Liver (tissue), 9 donors: ENCODE measurements around the gene MRC2. TPM values are rescaled to one million over a fixed set of nuclear protein-coding genes. Genes with fewer than 3 reads are reported as not detected.

Experiments used
- DNase-seq: peaks from one replicate; pipeline ENCODE4 v3.0.0-alpha.2; 2017; ENCODE audit warnings: low spot score
- H3K27ac ChIP-seq, 2 donors: one replicate each; pipeline ENCODE4 v1.7.0; 2013; ENCODE audit warnings: inconsistent platforms in 2 of 2, low read length in 2 of 2, control low read depth in 1 of 2, low read depth in 1 of 2, mild to moderate bottlenecking in 1 of 2
- H3K27me3 ChIP-seq, 4 donors: one replicate each; pipeline versions ENCODE4 v1.6.1 to v1.7.0; 2013; ENCODE audit warnings: low read length in 3 of 4, inconsistent platforms in 1 of 4, mild to moderate bottlenecking in 1 of 4, moderate library complexity in 1 of 4; ENCODE audit not compliant: control insufficient read depth in 4 of 4, insufficient read depth in 4 of 4
- H3K36me3 ChIP-seq, 4 donors: one replicate each; pipeline versions ENCODE4 v1.6.1 to v1.7.0; 2013; ENCODE audit warnings: low read length in 3 of 4, mild to moderate bottlenecking in 3 of 4, low read depth in 1 of 4, moderate library complexity in 1 of 4; ENCODE audit not compliant: control insufficient read depth in 4 of 4, insufficient read depth in 3 of 4
- H3K4me1 ChIP-seq, 4 donors: one replicate each; pipeline versions ENCODE4 v1.6.1 to v1.7.0; 2013; ENCODE audit warnings: low read length in 3 of 4, mild to moderate bottlenecking in 3 of 4, moderate library complexity in 1 of 4; ENCODE audit not compliant: control insufficient read depth in 4 of 4, insufficient read depth in 4 of 4
- H3K4me3 ChIP-seq, 3 donors: one replicate each; pipeline versions ENCODE4 v1.6.1 to v1.7.0; 2013; ENCODE audit warnings: low read length in 3 of 3, control low read depth in 1 of 3, low read depth in 1 of 3, mild to moderate bottlenecking in 1 of 3
- H3K9ac ChIP-seq, 2 donors: one replicate each; pipeline ENCODE4 v1.7.0; 2013; ENCODE audit warnings: low read length in 2 of 2, mild to moderate bottlenecking in 2 of 2, moderate library complexity in 2 of 2, control low read depth in 1 of 2, low read depth in 1 of 2
- H3K9me3 ChIP-seq, 4 donors: one replicate each; pipeline versions ENCODE4 v1.6.1 to v1.7.0; 2013; ENCODE audit warnings: low read length in 3 of 4; ENCODE audit not compliant: control insufficient read depth in 4 of 4
- EGR1 ChIP-seq, 2 donors: IDR thresholded peaks; 2 replicates each; pipeline ENCODE4 v1.6.1; 2016 to 2018; ENCODE audit warnings: antibody characterized with exemption in 2 of 2, low read depth in 2 of 2
- FOXA1 ChIP-seq: IDR thresholded peaks from 2 replicates; pipeline ENCODE4 v1.6.1; 2016; ENCODE audit warnings: antibody characterized with exemption
- FOXA2 ChIP-seq: IDR thresholded peaks from 2 replicates; pipeline ENCODE4 v1.6.1; 2016; ENCODE audit warnings: antibody characterized with exemption
- GABPA ChIP-seq, 2 donors: IDR thresholded peaks in 1 of 2; conservative IDR thresholded peaks in 1 of 2; 2 replicates each; pipeline ENCODE4 v1.6.1; 2016; ENCODE audit warnings: antibody characterized with exemption in 2 of 2, mild to moderate bottlenecking in 1 of 2, moderate library complexity in 1 of 2
- HNF4G ChIP-seq: IDR thresholded peaks from 2 replicates; pipeline ENCODE4 v1.6.1; 2016; ENCODE audit warnings: antibody characterized with exemption
- MAX ChIP-seq: IDR thresholded peaks from 2 replicates; pipeline ENCODE4 v1.6.1; 2016; ENCODE audit warnings: antibody characterized with exemption
- NR2F2 ChIP-seq: IDR thresholded peaks from 2 replicates; pipeline ENCODE4 v1.6.1; 2016; ENCODE audit warnings: antibody characterized with exemption
- RAD21 ChIP-seq, 2 donors: IDR thresholded peaks; 2 replicates each; pipeline ENCODE4 v1.6.1; 2016; ENCODE audit warnings: antibody characterized with exemption in 2 of 2, mild to moderate bottlenecking in 2 of 2
- SP1 ChIP-seq: IDR thresholded peaks from 2 replicates; pipeline ENCODE4 v1.6.1; 2018; ENCODE audit warnings: antibody characterized with exemption, mild to moderate bottlenecking
- YY1 ChIP-seq: IDR thresholded peaks from 2 replicates; pipeline ENCODE4 v1.6.1; 2016; ENCODE audit warnings: antibody characterized with exemption, mild to moderate bottlenecking
- ZBTB33 ChIP-seq: IDR thresholded peaks from 2 replicates; pipeline ENCODE4 v1.6.1; 2016; ENCODE audit warnings: antibody characterized with exemption
- WGBS: extraction: QIAGEN DNeasy Blood & Tissue Kit; methylation state at CpG from one replicate; pipeline ENCODE4 v1.1.7; 2013; 5-methylcytosine and 5-hydroxymethylcytosine counted together
- polyA plus RNA-seq, 2 donors: library from polyadenylated mRNA; stranded (reverse) in 1 of 2; unstranded in 1 of 2; fragments of 200-250 nt in 1 of 2; fragments of >200 nt in 1 of 2; fragmentation: Nextera tagmentation in 1 of 2; extraction: Ambion mirVana in 1 of 2; gene quantifications; one replicate each; pipeline versions ENCODE4 v1.2.1 to v1.2.3, GENCODE V29; 2013 to 2015
- total RNA-seq, 2 donors: library from RNA; depleted of rRNA; stranded (reverse); fragments of >200 nt; gene quantifications; one replicate each; pipeline ENCODE4 v1.2.3, GENCODE V29; 2014
- TF ChIP-seq, protein P1 (sequence below): fragments of 150-350 bp; IDR thresholded peaks from 2 replicates; pipeline ENCODE4 v1.5.1; 2017; ENCODE audit warnings: improper control_type of control experiment, low read depth, low read length; ENCODE audit not compliant: missing input control
- TF ChIP-seq, protein P2 (sequence below): IDR thresholded peaks from 2 replicates; pipeline ENCODE4 v1.6.1; 2016; ENCODE audit warnings: antibody characterized with exemption, mild to moderate bottlenecking
- TF ChIP-seq, protein P3 (sequence below): IDR thresholded peaks from 2 replicates; pipeline ENCODE4 v1.6.1; 2016; ENCODE audit warnings: antibody characterized with exemption
- donor health status: healthy.
- donor health status: healthy.
- donor health status: healthy.
- donor health status: healthy.
- donor health status: healthy.

MRC2 gene
- total and polyA plus RNA-seq, 4 donors: 0.49 to 81.1 (median 2.8) TPM

DNA sequence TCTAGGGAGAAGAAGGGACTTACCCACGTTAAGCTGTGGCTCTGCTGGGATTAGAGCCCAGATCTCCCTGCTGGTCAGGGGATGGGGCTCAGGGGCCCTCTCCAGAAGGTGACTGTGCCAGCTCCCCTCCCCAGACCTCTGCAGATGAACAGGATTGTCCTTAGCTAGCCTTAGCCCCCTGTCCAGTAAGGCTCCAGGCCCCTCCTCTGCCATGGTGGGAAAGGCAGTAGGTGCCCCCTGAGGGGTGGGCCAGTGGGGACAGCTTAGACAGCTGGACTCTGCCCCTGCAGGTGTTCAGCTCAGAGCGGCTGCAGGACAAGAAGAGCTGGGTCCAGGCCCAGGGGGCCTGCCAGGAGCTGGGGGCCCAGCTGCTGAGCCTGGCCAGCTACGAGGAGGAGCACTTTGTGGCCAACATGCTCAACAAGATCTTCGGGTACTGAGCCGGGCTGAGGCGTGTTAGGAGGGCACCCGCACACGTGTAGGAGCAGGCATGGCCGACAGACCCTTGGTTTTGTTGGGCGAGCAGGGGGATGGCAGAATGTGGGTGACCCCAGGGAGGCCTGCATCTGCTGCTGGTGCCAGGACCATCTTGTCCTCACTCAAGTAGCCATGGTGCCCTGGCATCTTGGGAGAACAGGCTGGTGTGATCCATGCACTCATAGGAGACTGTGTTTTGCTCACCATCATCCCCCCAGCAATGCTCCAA, 50.9 kb downstream of the MRC2 start:
- Histone ChIP-seq H3K4me1 (no peaks in the 10 kb centered on the region), H3K27me3 (no peaks in the 10 kb centered on the region), H3K27ac (no peak overlapping the region), H3K9me3 (no peaks in the 10 kb centered on the region), H3K4me3 (no peak overlapping the region), H3K9ac (no peak overlapping the region), H3K36me3 (no peaks in the 10 kb centered on the region)
- TF ChIP-seq HNF4G: no peak
- no peak for TF ChIP-seq EGR1 (IDR thresholded peaks at IDR 0.05; ENCODE audit: low read depth in 2 of 2)
- TF ChIP-seq, protein P1, sequence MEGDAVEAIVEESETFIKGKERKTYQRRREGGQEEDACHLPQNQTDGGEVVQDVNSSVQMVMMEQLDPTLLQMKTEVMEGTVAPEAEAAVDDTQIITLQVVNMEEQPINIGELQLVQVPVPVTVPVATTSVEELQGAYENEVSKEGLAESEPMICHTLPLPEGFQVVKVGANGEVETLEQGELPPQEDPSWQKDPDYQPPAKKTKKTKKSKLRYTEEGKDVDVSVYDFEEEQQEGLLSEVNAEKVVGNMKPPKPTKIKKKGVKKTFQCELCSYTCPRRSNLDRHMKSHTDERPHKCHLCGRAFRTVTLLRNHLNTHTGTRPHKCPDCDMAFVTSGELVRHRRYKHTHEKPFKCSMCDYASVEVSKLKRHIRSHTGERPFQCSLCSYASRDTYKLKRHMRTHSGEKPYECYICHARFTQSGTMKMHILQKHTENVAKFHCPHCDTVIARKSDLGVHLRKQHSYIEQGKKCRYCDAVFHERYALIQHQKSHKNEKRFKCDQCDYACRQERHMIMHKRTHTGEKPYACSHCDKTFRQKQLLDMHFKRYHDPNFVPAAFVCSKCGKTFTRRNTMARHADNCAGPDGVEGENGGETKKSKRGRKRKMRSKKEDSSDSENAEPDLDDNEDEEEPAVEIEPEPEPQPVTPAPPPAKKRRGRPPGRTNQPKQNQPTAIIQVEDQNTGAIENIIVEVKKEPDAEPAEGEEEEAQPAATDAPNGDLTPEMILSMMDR: no peak
- WGBS: 95% methylated on average over 10 of the region's 10 CpGs
- no peak for DNase-seq

- Histone ChIP-seq H3K27ac (no peak overlapping the region), H3K9ac (no peak overlapping the region), H3K4me1 (no peaks in the 10 kb centered on the region), H3K9me3 (no peaks in the 10 kb centered on the region), H3K36me3 (no peaks in the 10 kb centered on the region), H3K4me3 (no peak overlapping the region), H3K27me3 (no peaks in the 10 kb centered on the region)
- 69% methylated on average over 37 of the region's 37 CpGs for WGBS
- no peak for TF ChIP-seq SP1
- no peak for TF ChIP-seq FOXA2
- TF ChIP-seq, protein P2, sequence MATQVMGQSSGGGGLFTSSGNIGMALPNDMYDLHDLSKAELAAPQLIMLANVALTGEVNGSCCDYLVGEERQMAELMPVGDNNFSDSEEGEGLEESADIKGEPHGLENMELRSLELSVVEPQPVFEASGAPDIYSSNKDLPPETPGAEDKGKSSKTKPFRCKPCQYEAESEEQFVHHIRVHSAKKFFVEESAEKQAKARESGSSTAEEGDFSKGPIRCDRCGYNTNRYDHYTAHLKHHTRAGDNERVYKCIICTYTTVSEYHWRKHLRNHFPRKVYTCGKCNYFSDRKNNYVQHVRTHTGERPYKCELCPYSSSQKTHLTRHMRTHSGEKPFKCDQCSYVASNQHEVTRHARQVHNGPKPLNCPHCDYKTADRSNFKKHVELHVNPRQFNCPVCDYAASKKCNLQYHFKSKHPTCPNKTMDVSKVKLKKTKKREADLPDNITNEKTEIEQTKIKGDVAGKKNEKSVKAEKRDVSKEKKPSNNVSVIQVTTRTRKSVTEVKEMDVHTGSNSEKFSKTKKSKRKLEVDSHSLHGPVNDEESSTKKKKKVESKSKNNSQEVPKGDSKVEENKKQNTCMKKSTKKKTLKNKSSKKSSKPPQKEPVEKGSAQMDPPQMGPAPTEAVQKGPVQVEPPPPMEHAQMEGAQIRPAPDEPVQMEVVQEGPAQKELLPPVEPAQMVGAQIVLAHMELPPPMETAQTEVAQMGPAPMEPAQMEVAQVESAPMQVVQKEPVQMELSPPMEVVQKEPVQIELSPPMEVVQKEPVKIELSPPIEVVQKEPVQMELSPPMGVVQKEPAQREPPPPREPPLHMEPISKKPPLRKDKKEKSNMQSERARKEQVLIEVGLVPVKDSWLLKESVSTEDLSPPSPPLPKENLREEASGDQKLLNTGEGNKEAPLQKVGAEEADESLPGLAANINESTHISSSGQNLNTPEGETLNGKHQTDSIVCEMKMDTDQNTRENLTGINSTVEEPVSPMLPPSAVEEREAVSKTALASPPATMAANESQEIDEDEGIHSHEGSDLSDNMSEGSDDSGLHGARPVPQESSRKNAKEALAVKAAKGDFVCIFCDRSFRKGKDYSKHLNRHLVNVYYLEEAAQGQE: no peak
- TF ChIP-seq, protein P1: no peak
- TF ChIP-seq, protein P3, sequence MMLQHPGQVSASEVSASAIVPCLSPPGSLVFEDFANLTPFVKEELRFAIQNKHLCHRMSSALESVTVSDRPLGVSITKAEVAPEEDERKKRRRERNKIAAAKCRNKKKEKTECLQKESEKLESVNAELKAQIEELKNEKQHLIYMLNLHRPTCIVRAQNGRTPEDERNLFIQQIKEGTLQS: no peak
- TF ChIP-seq EGR1 (IDR thresholded peaks at IDR 0.05; ENCODE audit: low read depth in 2 of 2): no peak
- TF ChIP-seq YY1: no peak
- no peak for TF ChIP-seq HNF4G
- no peak for TF ChIP-seq ZBTB33
- TF ChIP-seq NR2F2: no peak
- TF ChIP-seq RAD21 (IDR thresholded peaks at IDR 0.05): no peak
- TF ChIP-seq MAX: no peak
- no peak for TF ChIP-seq FOXA1
- TF ChIP-seq GABPA (IDR thresholded peaks at IDR 0.05 in 1 of 2, conservative IDR thresholded peaks at IDR 0.05 in 1 of 2): no peak
- no peak for DNase-seq
Observed at GRCh38 chr17:62679866-62680377, 52.5 kb downstream of the MRC2 start.
